IMR-90 (cell line): ENCODE data around the gene AGPAT1. TPM values are rescaled to one million over a fixed set of nuclear protein-coding genes. Genes with fewer than 3 reads are reported as not detected.

Source experiments
- ATAC-seq: fragments of 200-7000 bp; cut with Tn5 transposase; 2 replicates; pipeline ENCODE4 v1.9.1; 2020; ENCODE audit warnings: low read depth, mild to moderate bottlenecking, moderate library complexity
- BruUV-seq: library from RNA; stranded (reverse); fragments of 400-500 nt; replicated peaks from 2 replicates; lab custom pipeline; 2021; lab: Mats Ljungman, UMichigan
- CTCF ChIA-PET: fragments of 300-600 bp; formaldehyde crosslinking; extraction: SDS; loops from one replicate; lab custom pipeline; 2021; ENCODE audit warnings: antibody characterized with exemption; lab: Yijun Ruan, JAX
- POLR2A ChIA-PET: fragments of 300-600 bp; sonication (Branson Sonifier 250); formaldehyde crosslinking; loops from one replicate; lab custom pipeline; 2022; ENCODE audit warnings: antibody characterized with exemption; ENCODE audit not compliant: unreplicated experiment; lab: Charles Lee
- DNase-seq: peaks from one replicate; pipeline ENCODE4 v3.0.0; 2013
- H2AFZ ChIP-seq: replicated peaks from 2 replicates; pipeline ENCODE3; 2013; ENCODE audit warnings: low read length, mild to moderate bottlenecking; ENCODE audit not compliant: poor library complexity
- H2AK5ac ChIP-seq: 2 replicates; pipeline ENCODE4 v1.6.1; 2013; ENCODE audit warnings: low read depth, low read length, inconsistent platforms
- H2AK9ac ChIP-seq: replicated peaks from 2 replicates; pipeline ENCODE3; 2013; ENCODE audit warnings: mild to moderate bottlenecking, low read depth, low read length, moderate library complexity; ENCODE audit not compliant: poor library complexity
- H2BK120ac ChIP-seq: 2 replicates; pipeline ENCODE4 v1.6.1; 2013; ENCODE audit warnings: low read depth, low read length, inconsistent platforms
- H2BK15ac ChIP-seq: 3 replicates; pipeline ENCODE4 v1.6.1; 2013; ENCODE audit warnings: low read depth, low read length, inconsistent platforms
- H2BK20ac ChIP-seq: 2 replicates; pipeline ENCODE4 v1.6.1; 2013; ENCODE audit warnings: low read depth, mild to moderate bottlenecking, inconsistent platforms, low read length, moderate library complexity
- H2BK5ac ChIP-seq: 2 replicates; pipeline ENCODE4 v1.6.1; 2013; ENCODE audit warnings: mild to moderate bottlenecking, low read depth, low read length, inconsistent platforms; ENCODE audit not compliant: poor library complexity, severe bottlenecking
- H3K14ac ChIP-seq: replicated peaks from 2 replicates; pipeline ENCODE4 v1.6.1; 2013; ENCODE audit warnings: low read depth, low read length, inconsistent platforms
- H3K18ac ChIP-seq: 2 replicates; pipeline ENCODE4 v1.6.1; 2013; ENCODE audit warnings: low read depth, low read length, control low read depth
- H3K23ac ChIP-seq: 2 replicates; pipeline ENCODE4 v1.6.1; 2013; ENCODE audit warnings: low read depth, low read length, inconsistent platforms
- H3K27ac ChIP-seq: 2 replicates; pipeline ENCODE4 v1.5.1; 2013; ENCODE audit warnings: mild to moderate bottlenecking, control low read depth, low read length; ENCODE audit not compliant: insufficient read depth
- H3K27me3 ChIP-seq: 2 replicates; pipeline ENCODE4 v1.6.1; 2013; ENCODE audit warnings: low read length; ENCODE audit not compliant: control insufficient read depth, insufficient read depth
- H3K36me3 ChIP-seq: 2 replicates; pipeline ENCODE4 v1.6.1; 2013; ENCODE audit warnings: low read length, mixed read lengths; ENCODE audit not compliant: control insufficient read depth, insufficient read depth
- H3K4ac ChIP-seq: 2 replicates; pipeline ENCODE4 v1.6.1; 2013; ENCODE audit warnings: low read depth, low read length, inconsistent platforms
- H3K4me1 ChIP-seq: 2 replicates; pipeline ENCODE4 v1.6.1; 2013; ENCODE audit warnings: low read length, mixed read lengths; ENCODE audit not compliant: control insufficient read depth, insufficient read depth
- H3K4me2 ChIP-seq: 2 replicates; pipeline ENCODE4 v1.6.1; 2013; ENCODE audit warnings: low read depth, mild to moderate bottlenecking, control low read depth, low read length, moderate library complexity
- H3K4me3 ChIP-seq: 2 replicates; pipeline ENCODE4 v1.5.1; 2013; ENCODE audit warnings: low read depth, mild to moderate bottlenecking, control low read depth, low read length, moderate library complexity; ENCODE audit not compliant: insufficient read depth
- H3K56ac ChIP-seq: 2 replicates; pipeline ENCODE4 v1.6.1; 2013; ENCODE audit warnings: low read length, inconsistent platforms; ENCODE audit not compliant: insufficient read depth; ENCODE audit errors: extremely low read depth
- H3K79me1 ChIP-seq, 2 experiments: 2 replicates each; pipeline ENCODE4 v1.6.1; 2013; ENCODE audit warnings: low read length in 2 of 2, inconsistent platforms in 1 of 2, low read depth in 1 of 2
- H3K9ac ChIP-seq: 2 replicates; pipeline ENCODE4 v1.6.1; 2013; ENCODE audit warnings: low read depth, low read length, control low read depth
- H3K9me1 ChIP-seq: 2 replicates; pipeline ENCODE4 v1.6.1; 2013; ENCODE audit warnings: low read length, inconsistent platforms; ENCODE audit not compliant: insufficient read depth
- H3K9me3 ChIP-seq: 2 replicates; pipeline ENCODE4 v1.6.1; 2013; ENCODE audit warnings: low read length; ENCODE audit not compliant: control insufficient read depth, insufficient read depth
- H4K20me1 ChIP-seq: 2 replicates; pipeline ENCODE4 v1.6.1; 2013; ENCODE audit warnings: low read length, inconsistent platforms; ENCODE audit not compliant: insufficient read depth
- H4K5ac ChIP-seq: 2 replicates; pipeline ENCODE4 v1.6.1; 2013; ENCODE audit warnings: mild to moderate bottlenecking, low read depth, low read length, control low read depth
- H4K8ac ChIP-seq, 2 experiments: 2 replicates each; pipeline ENCODE4 v1.6.1; 2013; ENCODE audit warnings: low read depth in 2 of 2, low read length in 2 of 2, control low read depth in 1 of 2, inconsistent platforms in 1 of 2
- H4K91ac ChIP-seq: 2 replicates; pipeline ENCODE4 v1.6.1; 2013; ENCODE audit warnings: low read depth, low read length, inconsistent platforms; ENCODE audit not compliant: insufficient read depth
- POLR2A ChIP-seq: IDR thresholded peaks from 2 replicates; pipeline ENCODE4 v1.6.1; 2012; ENCODE audit warnings: mild to moderate bottlenecking, low read depth, low read length
- WGBS, 2 experiments: methylation state at CpG; one replicate each; pipeline versions ENCODE4 v1.1.5 to v1.1.7; 2013; ENCODE audit warnings: missing lambda C conversion rate in 2 of 2; ENCODE audit not compliant: insufficient read length in 1 of 2; ENCODE audit errors: extremely low coverage in 2 of 2; 5-methylcytosine and 5-hydroxymethylcytosine counted together
- dilution Hi-C: fragments of 300-500 bp; cut with HindIII; formaldehyde crosslinking; loops from one replicate; pipeline ENCODE4 v1.14.3; 2018; ENCODE audit warnings: low sequenced_read_pairs; ENCODE audit not compliant: unreplicated experiment
- in situ Hi-C: fragments of 300-500 bp; cut with MboI; formaldehyde crosslinking; loops from 3 replicates; pipeline ENCODE4 v1.14.3; 2019; ENCODE audit warnings: low sequenced_read_pairs, inconsistent platforms, mixed read lengths
- intact Hi-C: fragments of 100-400 bp; cut with micrococcal nuclease; formaldehyde crosslinking; loops from 2 replicates; pipeline ENCODE4 v1.10.0; 2022
- polyA plus RNA-seq, 3 experiments: library from polyadenylated mRNA; depleted of rRNA; stranded (reverse); fragments of >200 nt; gene quantifications; 2 replicates each; pipeline ENCODE4 v1.2.3, GENCODE V29; 2012; ENCODE audit warnings: low replicate concordance in 1 of 3
- total RNA-seq: library from RNA; depleted of rRNA; stranded (reverse); fragments of >200 nt; gene quantifications from 2 replicates; pipeline ENCODE4 v1.2.3, GENCODE V29; 2012

AGPAT1 gene
- total and polyA plus RNA-seq, 2 of the 4 experiments (the other 2 are of a cell fraction): 27.2 to 116 TPM

GRCh38 chr6:32167154-32167760 is 8.6 kb downstream of the AGPAT1 start:
- peaks cover 0 to 21% of the 10 kb centered on the region in 2 experiments; a peak in 2 of 4 replicates for H3K79me1 ChIP-seq
- no peak overlapping the region for H2AFZ ChIP-seq
- no peak overlapping the region for H4K91ac ChIP-seq
- H2BK15ac ChIP-seq: no peak overlapping the region
- H3K9me1 ChIP-seq: peaks cover 9% of the 10 kb centered on the region
- no peak overlapping the region for H3K56ac ChIP-seq
- ChIA-PET POLR2A (interaction anchor here (1.0 kb wide), 1 partner anchor 10 kb away, joined by 3 read pairs; no protein-coding TSS in a partner anchor), CTCF (no interaction called here)
- H3K23ac ChIP-seq: no peak overlapping the region
- H3K27ac ChIP-seq: no peak overlapping the region
- no peak overlapping the region for H4K8ac ChIP-seq
- no peaks in the 10 kb centered on the region for H3K27me3 ChIP-seq
- H2BK5ac ChIP-seq: no peak overlapping the region
- TF ChIP-seq POLR2A: no peak
- H3K36me3 ChIP-seq: peaks cover 60% of the 10 kb centered on the region
- peaks cover 3% of the 10 kb centered on the region; the same call in 1 of the 2 replicates for H3K4me1 ChIP-seq
- dilution Hi-C loops: no loop called here
- H2BK120ac ChIP-seq: no peak overlapping the region
- H3K4me3 ChIP-seq: no peak overlapping the region
- no peak overlapping the region for H3K9ac ChIP-seq
- no peaks in the 10 kb centered on the region for H4K20me1 ChIP-seq
- no peaks in the 10 kb centered on the region for H3K9me3 ChIP-seq
- no peak overlapping the region for H4K5ac ChIP-seq
- WGBS, 2 experiments: 85% methylated on average over 17 of the region's 32 CpGs; no CpG with 5 or more reads in 1 of the 2 experiments
- intact Hi-C loops: no loop called here
- no peak overlapping the region for H3K14ac ChIP-seq
- no TSS peak for BruUV-seq
- no peak overlapping the region for H2AK9ac ChIP-seq
- no peak for ATAC-seq
- in situ Hi-C loops: no loop called here
- H2AK5ac ChIP-seq: no peak overlapping the region
- H2BK20ac ChIP-seq: no peak overlapping the region
- no peak overlapping the region for H3K18ac ChIP-seq
- H3K4me2 ChIP-seq: no peak overlapping the region
- DNase-seq: no peak
- no peak overlapping the region for H3K4ac ChIP-seq
